K562 (cell line): ENCODE measurements around the gene MT1E. TPM values are rescaled to one million over a fixed set of nuclear protein-coding genes. Genes with fewer than 3 reads are reported as not detected.

Source experiments
- ESRRB ChIP-seq: fragments of 250-450 bp; sonication (Bioruptor Pico); IDR thresholded peaks from 2 replicates; pipeline ENCODE4 v1.5.0; 2020; ENCODE audit warnings: mild to moderate bottlenecking, moderate library complexity, borderline replicate concordance
- FOXP1 ChIP-seq: sonication (generic); formaldehyde crosslinking; IDR thresholded peaks from 2 replicates; pipeline ENCODE4 v1.8.0; 2022; ENCODE audit warnings: mild to moderate bottlenecking, missing genetic modification reagents
- PCBP2 ChIP-seq: fragments of 200-400 bp; formaldehyde crosslinking; IDR thresholded peaks from 2 replicates; pipeline ENCODE4 v1.6.1; 2018; ENCODE audit warnings: low read length, low read depth, mild to moderate bottlenecking, moderate library complexity; ENCODE audit not compliant: poor library complexity, severe bottlenecking
- POU5F1 ChIP-seq: fragments of 150-350 bp; IDR thresholded peaks from 2 replicates; pipeline ENCODE4 v1.6.1; 2014; ENCODE audit warnings: borderline replicate concordance, low read length, low read depth, mild to moderate bottlenecking; ENCODE audit not compliant: partially characterized antibody
- SNRNP70 ChIP-seq: fragments of 200-400 bp; formaldehyde crosslinking; optimal IDR thresholded peaks from 2 replicates; pipeline ENCODE3; 2017; ENCODE audit warnings: low read depth, low read length
- polyA plus RNA-seq, 8 experiments: library from polyadenylated mRNA; depleted of rRNA in 4 of 8; stranded (reverse) in 5 of 8; unstranded in 3 of 8; fragments of >200 nt; fragmentation: Nextera tagmentation in 2 of 8; fragmentation: Illumina TruSeq in 1 of 8; extraction: Ambion mirVana in 2 of 8; extraction: Trizol in 1 of 8; gene quantifications; 2 replicates each; pipeline versions ENCODE4 v1.2.1 to v1.2.3, GENCODE V29; 2011 to 2014; ENCODE audit warnings: inconsistent platforms in 1 of 8, missing spikeins in 1 of 8
- total RNA-seq, 7 experiments: library from RNA; depleted of rRNA in 6 of 7; stranded (reverse); fragments of >200 nt in 6 of 7; fragmentation: Illumina TruSeq in 2 of 7; extraction: Trizol in 2 of 7; gene quantifications; 2 replicates each; pipeline versions ENCODE4 v1.2.1 to v1.2.3, GENCODE V29; 2011 to 2021; ENCODE audit warnings: low replicate concordance in 1 of 7
- TF ChIP-seq, protein P1 (sequence below): fragments of 250-450 bp; sonication (Bioruptor Pico); IDR thresholded peaks from 2 replicates; pipeline ENCODE4 v1.4.0; 2020
- TF ChIP-seq, protein P2 (sequence below), 2 experiments: fragments of 450-650 bp; IDR thresholded peaks; 2 replicates each; pipeline ENCODE4 v1.6.1; 2018; ENCODE audit warnings: mild to moderate bottlenecking in 2 of 2, low read depth in 1 of 2; ENCODE audit not compliant: partially characterized antibody in 2 of 2
- TF ChIP-seq, protein P3 (sequence below): fragments of 450-650 bp; formaldehyde crosslinking; conservative IDR thresholded peaks from 2 replicates; pipeline ENCODE4 v1.4.0; 2022; ENCODE audit warnings: mild to moderate bottlenecking, missing genetic modification characterization
- TF ChIP-seq, protein P4 (sequence below): fragments of 450-650 bp; formaldehyde crosslinking; IDR thresholded peaks from 2 replicates; pipeline ENCODE4 v1.4.0; 2020; ENCODE audit warnings: mild to moderate bottlenecking, mixed read lengths
- TF ChIP-seq, protein P5 (sequence below): fragments of 200-800 bp; sonication (Bioruptor generic); IDR thresholded peaks from 2 replicates; pipeline ENCODE4 v1.6.1; 2017; ENCODE audit warnings: missing genetic modification characterization, missing compliant biosample characterization

The MT1E gene
- total and polyA plus RNA-seq, 9 of the 15 experiments (the other 6 are each of a cell fraction or from before 2014, with no cell fraction given), result 0.29 to 0.81 (median 0.46) TPM; not detected in 3

DNA sequence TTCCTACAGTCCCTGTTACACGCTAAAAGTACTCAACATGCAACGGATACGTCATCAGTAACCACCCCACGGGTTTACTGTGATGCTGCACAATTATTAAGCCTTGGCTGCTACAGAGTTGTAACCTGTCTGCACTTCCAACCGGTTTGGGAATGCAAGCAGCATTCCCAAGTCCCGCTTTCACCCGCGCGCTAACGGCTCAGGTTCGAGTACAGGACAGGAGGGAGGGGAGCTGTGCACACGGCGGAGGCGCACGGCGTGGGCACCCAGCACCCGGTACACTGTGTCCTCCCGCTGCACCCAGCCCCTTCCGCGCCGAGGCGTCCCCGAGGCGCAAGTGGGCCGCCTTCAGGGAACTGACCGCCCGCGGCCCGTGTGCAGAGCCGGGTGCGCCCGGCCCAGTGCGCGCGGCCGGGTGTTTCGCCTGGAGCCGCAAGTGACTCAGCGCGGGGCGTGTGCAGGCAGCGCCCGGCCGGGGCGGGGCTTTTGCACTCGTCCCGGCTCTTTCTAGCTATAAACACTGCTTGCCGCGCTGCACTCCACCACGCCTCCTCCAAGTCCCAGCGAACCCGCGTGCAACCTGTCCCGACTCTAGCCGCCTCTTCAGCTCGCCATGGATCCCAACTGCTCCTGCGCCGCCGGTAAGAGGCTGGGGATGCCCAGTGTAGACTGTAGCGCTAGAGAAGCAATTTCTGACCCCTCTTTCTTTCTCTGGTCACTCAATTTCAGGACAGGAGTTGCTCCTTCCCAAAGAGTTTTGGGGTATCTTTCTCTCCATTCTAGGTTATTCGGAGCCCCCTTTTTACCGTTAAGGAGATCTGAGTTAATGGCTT is 17.3 kb upstream of the MT1E start, which contains the start of gene MT2A (continued):
- TF ChIP-seq, protein P1, sequence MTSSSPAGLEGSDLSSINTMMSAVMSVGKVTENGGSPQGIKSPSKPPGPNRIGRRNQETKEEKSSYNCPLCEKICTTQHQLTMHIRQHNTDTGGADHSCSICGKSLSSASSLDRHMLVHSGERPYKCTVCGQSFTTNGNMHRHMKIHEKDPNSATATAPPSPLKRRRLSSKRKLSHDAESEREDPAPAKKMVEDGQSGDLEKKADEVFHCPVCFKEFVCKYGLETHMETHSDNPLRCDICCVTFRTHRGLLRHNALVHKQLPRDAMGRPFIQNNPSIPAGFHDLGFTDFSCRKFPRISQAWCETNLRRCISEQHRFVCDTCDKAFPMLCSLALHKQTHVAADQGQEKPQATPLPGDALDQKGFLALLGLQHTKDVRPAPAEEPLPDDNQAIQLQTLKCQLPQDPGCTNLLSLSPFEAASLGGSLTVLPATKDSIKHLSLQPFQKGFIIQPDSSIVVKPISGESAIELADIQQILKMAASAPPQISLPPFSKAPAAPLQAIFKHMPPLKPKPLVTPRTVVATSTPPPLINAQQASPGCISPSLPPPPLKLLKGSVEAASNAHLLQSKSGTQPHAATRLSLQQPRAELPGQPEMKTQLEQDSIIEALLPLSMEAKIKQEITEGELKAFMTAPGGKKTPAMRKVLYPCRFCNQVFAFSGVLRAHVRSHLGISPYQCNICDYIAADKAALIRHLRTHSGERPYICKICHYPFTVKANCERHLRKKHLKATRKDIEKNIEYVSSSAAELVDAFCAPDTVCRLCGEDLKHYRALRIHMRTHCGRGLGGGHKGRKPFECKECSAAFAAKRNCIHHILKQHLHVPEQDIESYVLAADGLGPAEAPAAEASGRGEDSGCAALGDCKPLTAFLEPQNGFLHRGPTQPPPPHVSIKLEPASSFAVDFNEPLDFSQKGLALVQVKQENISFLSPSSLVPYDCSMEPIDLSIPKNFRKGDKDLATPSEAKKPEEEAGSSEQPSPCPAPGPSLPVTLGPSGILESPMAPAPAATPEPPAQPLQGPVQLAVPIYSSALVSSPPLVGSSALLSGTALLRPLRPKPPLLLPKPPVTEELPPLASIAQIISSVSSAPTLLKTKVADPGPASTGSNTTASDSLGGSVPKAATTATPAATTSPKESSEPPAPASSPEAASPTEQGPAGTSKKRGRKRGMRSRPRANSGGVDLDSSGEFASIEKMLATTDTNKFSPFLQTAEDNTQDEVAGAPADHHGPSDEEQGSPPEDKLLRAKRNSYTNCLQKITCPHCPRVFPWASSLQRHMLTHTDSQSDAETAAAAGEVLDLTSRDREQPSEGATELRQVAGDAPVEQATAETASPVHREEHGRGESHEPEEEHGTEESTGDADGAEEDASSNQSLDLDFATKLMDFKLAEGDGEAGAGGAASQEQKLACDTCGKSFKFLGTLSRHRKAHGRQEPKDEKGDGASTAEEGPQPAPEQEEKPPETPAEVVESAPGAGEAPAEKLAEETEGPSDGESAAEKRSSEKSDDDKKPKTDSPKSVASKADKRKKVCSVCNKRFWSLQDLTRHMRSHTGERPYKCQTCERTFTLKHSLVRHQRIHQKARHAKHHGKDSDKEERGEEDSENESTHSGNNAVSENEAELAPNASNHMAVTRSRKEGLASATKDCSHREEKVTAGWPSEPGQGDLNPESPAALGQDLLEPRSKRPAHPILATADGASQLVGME (CRISPR knock-in tag), result 0 out of 2 replicates have a peak, but pooled peaks have one; percentile 30
- TF ChIP-seq PCBP2 (no peak), ESRRB (no peak), SNRNP70 (no peak), FOXP1 (no peak), POU5F1 (peak; percentile 49)
- TF ChIP-seq, protein P2, sequence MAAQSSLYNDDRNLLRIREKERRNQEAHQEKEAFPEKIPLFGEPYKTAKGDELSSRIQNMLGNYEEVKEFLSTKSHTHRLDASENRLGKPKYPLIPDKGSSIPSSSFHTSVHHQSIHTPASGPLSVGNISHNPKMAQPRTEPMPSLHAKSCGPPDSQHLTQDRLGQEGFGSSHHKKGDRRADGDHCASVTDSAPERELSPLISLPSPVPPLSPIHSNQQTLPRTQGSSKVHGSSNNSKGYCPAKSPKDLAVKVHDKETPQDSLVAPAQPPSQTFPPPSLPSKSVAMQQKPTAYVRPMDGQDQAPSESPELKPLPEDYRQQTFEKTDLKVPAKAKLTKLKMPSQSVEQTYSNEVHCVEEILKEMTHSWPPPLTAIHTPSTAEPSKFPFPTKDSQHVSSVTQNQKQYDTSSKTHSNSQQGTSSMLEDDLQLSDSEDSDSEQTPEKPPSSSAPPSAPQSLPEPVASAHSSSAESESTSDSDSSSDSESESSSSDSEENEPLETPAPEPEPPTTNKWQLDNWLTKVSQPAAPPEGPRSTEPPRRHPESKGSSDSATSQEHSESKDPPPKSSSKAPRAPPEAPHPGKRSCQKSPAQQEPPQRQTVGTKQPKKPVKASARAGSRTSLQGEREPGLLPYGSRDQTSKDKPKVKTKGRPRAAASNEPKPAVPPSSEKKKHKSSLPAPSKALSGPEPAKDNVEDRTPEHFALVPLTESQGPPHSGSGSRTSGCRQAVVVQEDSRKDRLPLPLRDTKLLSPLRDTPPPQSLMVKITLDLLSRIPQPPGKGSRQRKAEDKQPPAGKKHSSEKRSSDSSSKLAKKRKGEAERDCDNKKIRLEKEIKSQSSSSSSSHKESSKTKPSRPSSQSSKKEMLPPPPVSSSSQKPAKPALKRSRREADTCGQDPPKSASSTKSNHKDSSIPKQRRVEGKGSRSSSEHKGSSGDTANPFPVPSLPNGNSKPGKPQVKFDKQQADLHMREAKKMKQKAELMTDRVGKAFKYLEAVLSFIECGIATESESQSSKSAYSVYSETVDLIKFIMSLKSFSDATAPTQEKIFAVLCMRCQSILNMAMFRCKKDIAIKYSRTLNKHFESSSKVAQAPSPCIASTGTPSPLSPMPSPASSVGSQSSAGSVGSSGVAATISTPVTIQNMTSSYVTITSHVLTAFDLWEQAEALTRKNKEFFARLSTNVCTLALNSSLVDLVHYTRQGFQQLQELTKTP (IDR thresholded peaks at IDR 0.05; ENCODE audit: low read depth in 1 of 2, partially characterized antibody in 2 of 2), result no peak
- TF ChIP-seq, protein P3, sequence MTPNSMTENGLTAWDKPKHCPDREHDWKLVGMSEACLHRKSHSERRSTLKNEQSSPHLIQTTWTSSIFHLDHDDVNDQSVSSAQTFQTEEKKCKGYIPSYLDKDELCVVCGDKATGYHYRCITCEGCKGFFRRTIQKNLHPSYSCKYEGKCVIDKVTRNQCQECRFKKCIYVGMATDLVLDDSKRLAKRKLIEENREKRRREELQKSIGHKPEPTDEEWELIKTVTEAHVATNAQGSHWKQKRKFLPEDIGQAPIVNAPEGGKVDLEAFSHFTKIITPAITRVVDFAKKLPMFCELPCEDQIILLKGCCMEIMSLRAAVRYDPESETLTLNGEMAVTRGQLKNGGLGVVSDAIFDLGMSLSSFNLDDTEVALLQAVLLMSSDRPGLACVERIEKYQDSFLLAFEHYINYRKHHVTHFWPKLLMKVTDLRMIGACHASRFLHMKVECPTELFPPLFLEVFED (CRISPR knock-in tag), result no peak
- TF ChIP-seq, protein P4, sequence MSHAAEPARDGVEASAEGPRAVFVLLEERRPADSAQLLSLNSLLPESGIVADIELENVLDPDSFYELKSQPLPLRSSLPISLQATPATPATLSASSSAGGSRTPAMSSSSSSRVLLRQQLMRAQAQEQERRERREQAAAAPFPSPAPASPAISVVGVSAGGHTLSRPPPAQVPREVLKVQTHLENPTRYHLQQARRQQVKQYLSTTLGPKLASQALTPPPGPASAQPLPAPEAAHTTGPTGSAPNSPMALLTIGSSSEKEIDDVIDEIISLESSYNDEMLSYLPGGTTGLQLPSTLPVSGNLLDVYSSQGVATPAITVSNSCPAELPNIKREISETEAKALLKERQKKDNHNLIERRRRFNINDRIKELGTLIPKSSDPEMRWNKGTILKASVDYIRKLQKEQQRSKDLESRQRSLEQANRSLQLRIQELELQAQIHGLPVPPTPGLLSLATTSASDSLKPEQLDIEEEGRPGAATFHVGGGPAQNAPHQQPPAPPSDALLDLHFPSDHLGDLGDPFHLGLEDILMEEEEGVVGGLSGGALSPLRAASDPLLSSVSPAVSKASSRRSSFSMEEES (CRISPR knock-in tag), result no peak
- TF ChIP-seq, protein P5, sequence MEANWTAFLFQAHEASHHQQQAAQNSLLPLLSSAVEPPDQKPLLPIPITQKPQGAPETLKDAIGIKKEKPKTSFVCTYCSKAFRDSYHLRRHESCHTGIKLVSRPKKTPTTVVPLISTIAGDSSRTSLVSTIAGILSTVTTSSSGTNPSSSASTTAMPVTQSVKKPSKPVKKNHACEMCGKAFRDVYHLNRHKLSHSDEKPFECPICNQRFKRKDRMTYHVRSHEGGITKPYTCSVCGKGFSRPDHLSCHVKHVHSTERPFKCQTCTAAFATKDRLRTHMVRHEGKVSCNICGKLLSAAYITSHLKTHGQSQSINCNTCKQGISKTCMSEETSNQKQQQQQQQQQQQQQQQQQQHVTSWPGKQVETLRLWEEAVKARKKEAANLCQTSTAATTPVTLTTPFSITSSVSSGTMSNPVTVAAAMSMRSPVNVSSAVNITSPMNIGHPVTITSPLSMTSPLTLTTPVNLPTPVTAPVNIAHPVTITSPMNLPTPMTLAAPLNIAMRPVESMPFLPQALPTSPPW (CRISPR knock-in tag), result peak; percentile 58
